22Rv1 (cell line): ENCODE data around the gene DSCAML1.

ENCODE experiments used
- H3K27ac ChIP-seq: fragments of 450-650 bp; 2 replicates; pipeline ENCODE4 v1.5.1; 2017
- CTCF ChIP-seq: fragments of 450-650 bp; IDR thresholded peaks from 2 replicates; pipeline ENCODE4 v1.5.1; 2017; ENCODE audit warnings: mild to moderate bottlenecking
- ZFX ChIP-seq: fragments of 450-650 bp; IDR thresholded peaks from 2 replicates; pipeline ENCODE4 v1.6.1; 2017; ENCODE audit warnings: antibody characterized with exemption, borderline replicate concordance

Gene DSCAML1

GRCh38 chr11:117527271-117527670 lies 269.7 kb downstream of the DSCAML1 start:
- no peak overlapping the region for H3K27ac ChIP-seq
- TF ChIP-seq CTCF (no peak), ZFX (no peak)

GRCh38 chr11:117525866-117526542 lies 271.0 kb downstream of the DSCAML1 start:
- TF ChIP-seq ZFX (no peak), CTCF (no peak)

GRCh38 chr11:117524468-117525183 lies 272.4 kb downstream of the DSCAML1 start:
- no peak for TF ChIP-seq CTCF
- no peak for TF ChIP-seq ZFX
- H3K27ac ChIP-seq, result no peak overlapping the region

More at GRCh38 chr11:117525866-117526542, 271.0 kb downstream of the DSCAML1 start:
- H3K27ac ChIP-seq, result no peak overlapping the region

- no peak for TF ChIP-seq ZFX
- no peak for TF ChIP-seq CTCF
- no peak overlapping the region for H3K27ac ChIP-seq
Measured at GRCh38 chr11:117523680-117524079, 273.3 kb downstream of the DSCAML1 start.

GRCh38 chr11:117521974-117522373 lies 275.0 kb downstream of the DSCAML1 start:
- H3K27ac ChIP-seq, result no peak overlapping the region
- no peak for TF ChIP-seq ZFX
- TF ChIP-seq CTCF, result no peak

GRCh38 chr11:117520966-117521365 lies 276.1 kb downstream of the DSCAML1 start:
- no peak overlapping the region for H3K27ac ChIP-seq
- TF ChIP-seq CTCF, result no peak
- no peak for TF ChIP-seq ZFX

GRCh38 chr11:117520201-117520600 lies 276.8 kb downstream of the DSCAML1 start:
- H3K27ac ChIP-seq, result no peak overlapping the region
- TF ChIP-seq CTCF (no peak), ZFX (no peak)
